ENCODE data around the gene CMSS1. TPM values are rescaled to one million over a fixed set of nuclear protein-coding genes. Genes with fewer than 3 reads are reported as not detected.
A peak's percentile ranks its signal among the peaks of the same experiment; 100 is the strongest.

CMSS1 gene
- total and polyA plus RNA-seq, 2 of the 13 experiments (the other 11 are each of a cell fraction or from before 2014, with no cell fraction given), result 6.4 to 48.7 TPM

DNA sequence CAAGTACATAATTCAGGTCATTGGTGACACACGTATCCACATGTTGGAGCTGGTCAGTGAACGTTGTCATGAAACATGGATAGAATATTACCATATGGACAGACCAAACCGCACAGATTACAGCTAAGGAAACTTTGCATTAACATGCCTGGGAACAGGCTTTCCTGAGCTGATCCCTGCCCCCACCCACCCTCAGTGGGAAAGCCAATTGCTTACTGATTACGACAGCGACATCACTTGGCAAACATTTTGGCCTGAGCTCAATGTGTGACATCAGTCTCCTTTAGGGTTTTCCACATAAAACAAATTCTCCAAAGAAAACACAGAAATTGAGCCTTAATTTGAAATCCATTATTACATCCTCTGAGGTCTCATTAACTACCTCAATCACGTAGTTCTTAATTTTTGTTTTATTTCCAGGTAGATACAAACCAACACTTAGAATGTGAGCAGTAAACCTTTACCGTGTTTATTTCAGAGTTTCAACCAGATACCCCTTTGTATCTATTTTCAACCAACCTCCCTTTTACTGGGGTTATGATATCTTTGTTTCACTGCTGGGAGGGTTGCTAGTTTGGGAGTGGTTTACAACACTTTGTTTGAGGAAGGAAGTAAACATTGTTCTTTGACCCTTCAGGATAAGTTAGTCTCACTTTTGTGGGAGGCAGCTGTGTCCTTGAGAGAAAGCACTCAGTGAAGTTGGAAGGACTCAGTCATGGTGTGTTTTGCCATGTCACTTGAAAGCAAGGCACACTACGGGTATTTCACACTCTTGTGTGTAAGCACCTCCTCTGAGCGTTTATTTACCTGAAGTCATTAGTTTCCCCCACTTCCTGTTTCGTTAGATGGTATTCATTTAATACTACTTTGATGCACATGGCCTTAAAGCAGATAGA is 103.1 kb downstream of the CMSS1 start (continued):
- peak; percentile 91; the same call in 1 of the 2 replicates for TF ChIP-seq ZSCAN5A (CRISPR knock-in tag; IDR thresholded peaks at IDR 0.05; ENCODE audit: borderline replicate concordance)
- TF ChIP-seq, protein P1, sequence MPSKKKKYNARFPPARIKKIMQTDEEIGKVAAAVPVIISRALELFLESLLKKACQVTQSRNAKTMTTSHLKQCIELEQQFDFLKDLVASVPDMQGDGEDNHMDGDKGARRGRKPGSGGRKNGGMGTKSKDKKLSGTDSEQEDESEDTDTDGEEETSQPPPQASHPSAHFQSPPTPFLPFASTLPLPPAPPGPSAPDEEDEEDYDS (CRISPR knock-in tag; IDR thresholded peaks at IDR 0.05), result peak; percentile 78
- peak; percentile 87 for TF ChIP-seq RARA (CRISPR knock-in tag; IDR thresholded peaks at IDR 0.05)
- peak; percentile 59 for TF ChIP-seq ARNTL (CRISPR knock-in tag; IDR thresholded peaks at IDR 0.05)
- 0 out of 2 replicates have a peak, but pooled peaks have one; percentile 25 for TF ChIP-seq ZMYM2 (CRISPR knock-in tag; IDR thresholded peaks at IDR 0.05)
- TF ChIP-seq U2AF2 (IDR thresholded peaks at IDR 0.05; ENCODE audit: low read depth, low read length), result no peak
- TF ChIP-seq GABPB1 (CRISPR knock-in tag; IDR thresholded peaks at IDR 0.05), result peak; percentile 44; the same call in 1 of the 2 replicates
- TF ChIP-seq KLF16 (CRISPR knock-in tag; IDR thresholded peaks at IDR 0.05), result 0 out of 4 replicates have a peak, but pooled peaks of 1 of the 2 experiments have one; percentile 67
- peak; percentile 98 for TF ChIP-seq TBX2 (CRISPR knock-in tag; IDR thresholded peaks at IDR 0.05; ENCODE audit: borderline replicate concordance)
- TF ChIP-seq CEBPG (CRISPR knock-in tag; IDR thresholded peaks at IDR 0.05), result peak; percentile 78
- TF ChIP-seq NFIC (IDR thresholded peaks at IDR 0.05; ENCODE audit: low read length), result peak; percentile 92
- TF ChIP-seq, protein P2, sequence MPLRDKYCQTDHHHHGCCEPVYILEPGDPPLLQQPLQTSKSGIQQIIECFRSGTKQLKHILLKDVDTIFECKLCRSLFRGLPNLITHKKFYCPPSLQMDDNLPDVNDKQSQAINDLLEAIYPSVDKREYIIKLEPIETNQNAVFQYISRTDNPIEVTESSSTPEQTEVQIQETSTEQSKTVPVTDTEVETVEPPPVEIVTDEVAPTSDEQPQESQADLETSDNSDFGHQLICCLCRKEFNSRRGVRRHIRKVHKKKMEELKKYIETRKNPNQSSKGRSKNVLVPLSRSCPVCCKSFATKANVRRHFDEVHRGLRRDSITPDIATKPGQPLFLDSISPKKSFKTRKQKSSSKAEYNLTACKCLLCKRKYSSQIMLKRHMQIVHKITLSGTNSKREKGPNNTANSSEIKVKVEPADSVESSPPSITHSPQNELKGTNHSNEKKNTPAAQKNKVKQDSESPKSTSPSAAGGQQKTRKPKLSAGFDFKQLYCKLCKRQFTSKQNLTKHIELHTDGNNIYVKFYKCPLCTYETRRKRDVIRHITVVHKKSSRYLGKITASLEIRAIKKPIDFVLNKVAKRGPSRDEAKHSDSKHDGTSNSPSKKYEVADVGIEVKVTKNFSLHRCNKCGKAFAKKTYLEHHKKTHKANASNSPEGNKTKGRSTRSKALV (CRISPR knock-in tag; IDR thresholded peaks at IDR 0.05), result peak; percentile 81
- 0 out of 2 replicates have a peak, but pooled peaks have one; percentile 25 for TF ChIP-seq SIX1 (CRISPR knock-in tag; IDR thresholded peaks at IDR 0.05; ENCODE audit: borderline replicate concordance)
- peak; percentile 87; the same call in 1 of the 2 replicates for TF ChIP-seq CHD4 (IDR thresholded peaks at IDR 0.05; ENCODE audit: borderline replicate concordance, low read length)
- no peak for TF ChIP-seq RBM22 (optimal IDR thresholded peaks at IDR 0.05; ENCODE audit: low read length)
- TF ChIP-seq BRD4 (CRISPR knock-in tag; IDR thresholded peaks at IDR 0.05), result peak; percentile 97
- TF ChIP-seq MLLT10 (CRISPR knock-in tag; IDR thresholded peaks at IDR 0.05), result no peak
- TF ChIP-seq ZNF710 (CRISPR knock-in tag; IDR thresholded peaks at IDR 0.05; ENCODE audit: borderline replicate concordance), result peak; percentile 73
- TF ChIP-seq TRIM24 (CRISPR knock-in tag; IDR thresholded peaks at IDR 0.05), result peak; percentile 73; the same call in 1 of the 2 replicates
- peak; percentile 33; the same call in 1 of the 2 replicates for TF ChIP-seq ELF4 (CRISPR knock-in tag; IDR thresholded peaks at IDR 0.05; ENCODE audit: borderline replicate concordance)
- TF ChIP-seq EEA1 (CRISPR knock-in tag; IDR thresholded peaks at IDR 0.05; ENCODE audit: borderline replicate concordance), result no peak
- TF ChIP-seq, protein P3, sequence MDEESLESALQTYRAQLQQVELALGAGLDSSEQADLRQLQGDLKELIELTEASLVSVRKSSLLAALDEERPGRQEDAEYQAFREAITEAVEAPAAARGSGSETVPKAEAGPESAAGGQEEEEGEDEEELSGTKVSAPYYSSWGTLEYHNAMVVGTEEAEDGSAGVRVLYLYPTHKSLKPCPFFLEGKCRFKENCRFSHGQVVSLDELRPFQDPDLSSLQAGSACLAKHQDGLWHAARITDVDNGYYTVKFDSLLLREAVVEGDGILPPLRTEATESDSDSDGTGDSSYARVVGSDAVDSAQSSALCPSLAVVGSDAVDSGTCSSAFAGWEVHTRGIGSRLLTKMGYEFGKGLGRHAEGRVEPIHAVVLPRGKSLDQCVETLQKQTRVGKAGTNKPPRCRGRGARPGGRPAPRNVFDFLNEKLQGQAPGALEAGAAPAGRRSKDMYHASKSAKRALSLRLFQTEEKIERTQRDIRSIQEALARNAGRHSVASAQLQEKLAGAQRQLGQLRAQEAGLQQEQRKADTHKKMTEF (CRISPR knock-in tag; IDR thresholded peaks at IDR 0.05), result peak; percentile 96

Data from HepG2 (cell line).